ENCODE data around the gene RIMBP3B.
"Not testable (repeated sequence)": the region's sequence is repeated elsewhere in the genome, so short reads cannot be mapped to it uniquely, and the experiment has no call there.

The RIMBP3B gene

GRCh38 chr22:21383701-21384467 lies at the start of gene RIMBP3B:
RIMBP3B (plus strand) TSS chr22:21383751; CDS start chr22:21383859, 108 bp downstream.
- H3K4me2 ChIP-seq (ENCODE audit: low read length); H3K79me2 ChIP-seq (ENCODE audit: low read length); H4K20me1 ChIP-seq (ENCODE audit: insufficient read depth, low read length); H3K9me3 ChIP-seq (ENCODE audit: insufficient read depth, low read length); H2AFZ ChIP-seq (ENCODE audit: low read depth, low read length); H3K4me3 ChIP-seq (ENCODE audit: low read length); H3K9ac ChIP-seq (ENCODE audit: low read length); H3K27me3 ChIP-seq (ENCODE audit: low read depth, low read length); H3K36me3 ChIP-seq (replicated peaks; ENCODE audit: low read depth, low read length); H3K4me1 ChIP-seq (ENCODE audit: low read length); H3K27ac ChIP-seq (ENCODE audit: low read length): not testable (repeated sequence)

GRCh38 chr22:21357527-21357926 lies 26.0 kb upstream of the RIMBP3B start:
- H3K79me2 ChIP-seq (ENCODE audit: low read length) = not testable (repeated sequence)

GRCh38 chr22:21360525-21360924 lies 23.0 kb upstream of the RIMBP3B start:
- not testable (repeated sequence) for H4K20me1 ChIP-seq (ENCODE audit: insufficient read depth, low read length); H3K9ac ChIP-seq (ENCODE audit: low read length); H3K27me3 ChIP-seq (ENCODE audit: low read depth, low read length); H3K9me3 ChIP-seq (ENCODE audit: insufficient read depth, low read length); H3K4me3 ChIP-seq (ENCODE audit: low read length); H3K79me2 ChIP-seq (ENCODE audit: low read length); H2AFZ ChIP-seq (ENCODE audit: low read depth, low read length); H3K36me3 ChIP-seq (replicated peaks; ENCODE audit: low read depth, low read length); H3K27ac ChIP-seq (ENCODE audit: low read length); H3K4me2 ChIP-seq (ENCODE audit: low read length); H3K4me1 ChIP-seq (ENCODE audit: low read length)

More at GRCh38 chr22:21357527-21357926, 26.0 kb upstream of the RIMBP3B start:
- not testable (repeated sequence) for H3K27me3 ChIP-seq (ENCODE audit: low read depth, low read length); H3K9ac ChIP-seq (ENCODE audit: low read length); H4K20me1 ChIP-seq (ENCODE audit: insufficient read depth, low read length); H3K4me3 ChIP-seq (ENCODE audit: low read length); H3K4me1 ChIP-seq (ENCODE audit: low read length); H3K36me3 ChIP-seq (replicated peaks; ENCODE audit: low read depth, low read length); H2AFZ ChIP-seq (ENCODE audit: low read depth, low read length); H3K4me2 ChIP-seq (ENCODE audit: low read length); H3K9me3 ChIP-seq (ENCODE audit: insufficient read depth, low read length); H3K27ac ChIP-seq (ENCODE audit: low read length)

GRCh38 chr22:21362473-21362872 lies 21.1 kb upstream of the RIMBP3B start:
- not testable (repeated sequence) for H3K4me3 ChIP-seq (ENCODE audit: low read length); H3K9ac ChIP-seq (ENCODE audit: low read length); H3K4me2 ChIP-seq (ENCODE audit: low read length); H4K20me1 ChIP-seq (ENCODE audit: insufficient read depth, low read length); H2AFZ ChIP-seq (ENCODE audit: low read depth, low read length); H3K79me2 ChIP-seq (ENCODE audit: low read length); H3K36me3 ChIP-seq (replicated peaks; ENCODE audit: low read depth, low read length); H3K4me1 ChIP-seq (ENCODE audit: low read length); H3K9me3 ChIP-seq (ENCODE audit: insufficient read depth, low read length); H3K27ac ChIP-seq (ENCODE audit: low read length); H3K27me3 ChIP-seq (ENCODE audit: low read depth, low read length)

- not testable (repeated sequence) for H3K27me3 ChIP-seq (ENCODE audit: low read depth, low read length); H3K27ac ChIP-seq (ENCODE audit: low read length); H3K4me1 ChIP-seq (ENCODE audit: low read length); H3K4me3 ChIP-seq (ENCODE audit: low read length); H3K9me3 ChIP-seq (ENCODE audit: insufficient read depth, low read length); H3K4me2 ChIP-seq (ENCODE audit: low read length); H4K20me1 ChIP-seq (ENCODE audit: insufficient read depth, low read length); H3K9ac ChIP-seq (ENCODE audit: low read length); H3K79me2 ChIP-seq (ENCODE audit: low read length); H2AFZ ChIP-seq (ENCODE audit: low read depth, low read length); H3K36me3 ChIP-seq (replicated peaks; ENCODE audit: low read depth, low read length)
These were observed 20.5 kb upstream of the RIMBP3B start for GRCh38 chr22:21363061-21363460.

- H3K27ac ChIP-seq (ENCODE audit: low read length); H2AFZ ChIP-seq (ENCODE audit: low read depth, low read length); H3K4me2 ChIP-seq (ENCODE audit: low read length); H3K9me3 ChIP-seq (ENCODE audit: insufficient read depth, low read length); H3K27me3 ChIP-seq (ENCODE audit: low read depth, low read length); H3K79me2 ChIP-seq (ENCODE audit: low read length); H4K20me1 ChIP-seq (ENCODE audit: insufficient read depth, low read length); H3K4me3 ChIP-seq (ENCODE audit: low read length); H3K4me1 ChIP-seq (ENCODE audit: low read length); H3K9ac ChIP-seq (ENCODE audit: low read length); H3K36me3 ChIP-seq (replicated peaks; ENCODE audit: low read depth, low read length): not testable (repeated sequence)
These were observed 19.7 kb upstream of the RIMBP3B start for GRCh38 chr22:21363803-21364202.

- H3K79me2 ChIP-seq (ENCODE audit: low read length); H3K4me1 ChIP-seq (ENCODE audit: low read length); H3K9ac ChIP-seq (ENCODE audit: low read length); H3K4me2 ChIP-seq (ENCODE audit: low read length); H3K9me3 ChIP-seq (ENCODE audit: insufficient read depth, low read length); H2AFZ ChIP-seq (ENCODE audit: low read depth, low read length); H4K20me1 ChIP-seq (ENCODE audit: insufficient read depth, low read length); H3K36me3 ChIP-seq (replicated peaks; ENCODE audit: low read depth, low read length); H3K4me3 ChIP-seq (ENCODE audit: low read length); H3K27me3 ChIP-seq (ENCODE audit: low read depth, low read length); H3K27ac ChIP-seq (ENCODE audit: low read length): not testable (repeated sequence)
These were observed 19.2 kb upstream of the RIMBP3B start for GRCh38 chr22:21364362-21364761.

GRCh38 chr22:21365337-21365736 lies 18.2 kb upstream of the RIMBP3B start:
- H3K36me3 ChIP-seq (replicated peaks; ENCODE audit: low read depth, low read length); H3K4me1 ChIP-seq (ENCODE audit: low read length); H3K79me2 ChIP-seq (ENCODE audit: low read length); H3K27me3 ChIP-seq (ENCODE audit: low read depth, low read length); H3K27ac ChIP-seq (ENCODE audit: low read length); H3K4me3 ChIP-seq (ENCODE audit: low read length); H3K9ac ChIP-seq (ENCODE audit: low read length); H3K4me2 ChIP-seq (ENCODE audit: low read length); H3K9me3 ChIP-seq (ENCODE audit: insufficient read depth, low read length); H4K20me1 ChIP-seq (ENCODE audit: insufficient read depth, low read length); H2AFZ ChIP-seq (ENCODE audit: low read depth, low read length): not testable (repeated sequence)

GRCh38 chr22:21368603-21369310 lies 14.8 kb upstream of the RIMBP3B start:
- not testable (repeated sequence) for H3K9me3 ChIP-seq (ENCODE audit: insufficient read depth, low read length); H4K20me1 ChIP-seq (ENCODE audit: insufficient read depth, low read length); H3K27ac ChIP-seq (ENCODE audit: low read length); H3K36me3 ChIP-seq (replicated peaks; ENCODE audit: low read depth, low read length); H3K79me2 ChIP-seq (ENCODE audit: low read length); H3K4me1 ChIP-seq (ENCODE audit: low read length); H3K4me3 ChIP-seq (ENCODE audit: low read length); H3K9ac ChIP-seq (ENCODE audit: low read length); H3K27me3 ChIP-seq (ENCODE audit: low read depth, low read length); H2AFZ ChIP-seq (ENCODE audit: low read depth, low read length); H3K4me2 ChIP-seq (ENCODE audit: low read length)
